ENCODE data around the gene COL5A1.

COL5A1 gene

GRCh38 chr9:134826336-134827285 is 185.0 kb downstream of the COL5A1 start:
- no peak for DNase-seq

DNA sequence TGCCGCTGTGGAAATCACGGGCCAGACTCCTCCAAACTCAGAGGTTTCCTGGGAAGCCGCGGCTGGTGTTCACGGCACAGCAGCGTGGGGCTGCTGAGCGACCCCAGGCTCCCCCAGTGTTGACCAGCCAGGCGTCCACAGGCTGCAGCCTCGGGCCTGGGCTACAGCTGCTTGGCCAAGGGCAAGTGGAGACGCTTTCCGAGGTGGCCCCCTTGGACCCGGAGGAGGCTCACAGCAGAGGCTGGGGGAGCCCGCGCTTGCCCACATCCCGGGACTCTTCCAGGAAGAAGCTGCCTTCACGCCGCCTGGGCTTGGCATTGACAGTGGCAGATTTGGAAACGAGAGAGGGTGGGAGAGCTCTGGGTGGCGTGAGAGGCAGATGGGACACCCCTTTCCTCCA is 186.0 kb downstream of the COL5A1 start:
- no peak for DNase-seq

DNA sequence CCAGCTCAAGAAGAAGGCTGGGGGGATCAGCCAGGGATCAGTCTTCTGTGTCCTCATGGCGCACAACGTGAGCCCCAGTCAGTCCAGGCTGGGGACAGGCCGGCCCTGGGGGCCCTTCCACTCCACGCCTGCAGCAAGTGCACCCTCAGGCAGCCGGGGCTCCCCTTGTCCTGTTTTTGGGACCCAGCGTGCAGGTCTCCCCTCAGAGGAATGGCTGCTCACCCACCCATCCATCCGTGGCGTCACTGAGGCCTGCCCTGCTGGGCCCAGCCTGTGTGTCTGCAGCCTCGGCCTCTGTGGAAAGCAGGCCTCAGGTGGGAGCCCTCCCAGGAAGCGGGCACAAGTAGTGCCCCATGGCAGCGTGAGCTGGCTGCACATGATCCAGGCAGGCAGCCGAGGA is 186.4 kb downstream of the COL5A1 start:
- DNase-seq, result no peak

- DNase-seq, result no peak
Observed at GRCh38 chr9:134828892-134829291, 187.3 kb downstream of the COL5A1 start.

- no peak for DNase-seq
Observed at GRCh38 chr9:134829356-134829937, 187.8 kb downstream of the COL5A1 start.

- DNase-seq, result no peak
Observed at GRCh38 chr9:134830126-134830525, 188.5 kb downstream of the COL5A1 start.

- DNase-seq, result no peak
Observed at GRCh38 chr9:134830926-134831720, 189.5 kb downstream of the COL5A1 start.

GRCh38 chr9:134832471-134832870 is 190.9 kb downstream of the COL5A1 start:
- DNase-seq, result no peak

DNA sequence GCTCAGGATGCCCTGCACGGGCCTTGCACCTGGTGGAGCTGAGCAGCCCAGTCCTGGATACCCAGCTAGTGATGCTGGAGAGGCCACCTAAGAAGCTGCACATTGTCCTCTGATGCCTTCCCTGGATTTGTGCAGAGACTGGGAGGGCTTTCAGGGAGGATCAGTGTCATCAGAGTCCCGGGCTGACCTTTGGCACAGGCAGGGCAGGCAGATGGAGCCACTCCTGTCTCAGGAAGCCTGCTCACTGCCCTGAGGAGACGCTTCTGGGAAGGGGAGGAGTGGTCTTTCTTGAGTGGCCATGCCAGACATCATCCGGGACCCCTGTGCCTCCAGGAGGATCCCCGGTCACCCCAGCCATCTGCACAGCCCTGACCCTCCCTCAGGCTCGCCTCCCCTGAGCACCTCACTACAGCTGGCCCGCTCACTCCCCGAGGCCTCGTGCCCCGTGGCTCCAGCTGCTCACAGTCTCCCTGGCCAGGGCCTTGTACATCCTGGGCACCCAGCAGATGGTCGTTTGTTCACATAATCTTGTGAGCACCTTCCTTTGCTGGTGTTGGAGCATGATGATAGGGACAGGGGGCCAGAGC is 191.8 kb downstream of the COL5A1 start:
- no peak for DNase-seq

DNA sequence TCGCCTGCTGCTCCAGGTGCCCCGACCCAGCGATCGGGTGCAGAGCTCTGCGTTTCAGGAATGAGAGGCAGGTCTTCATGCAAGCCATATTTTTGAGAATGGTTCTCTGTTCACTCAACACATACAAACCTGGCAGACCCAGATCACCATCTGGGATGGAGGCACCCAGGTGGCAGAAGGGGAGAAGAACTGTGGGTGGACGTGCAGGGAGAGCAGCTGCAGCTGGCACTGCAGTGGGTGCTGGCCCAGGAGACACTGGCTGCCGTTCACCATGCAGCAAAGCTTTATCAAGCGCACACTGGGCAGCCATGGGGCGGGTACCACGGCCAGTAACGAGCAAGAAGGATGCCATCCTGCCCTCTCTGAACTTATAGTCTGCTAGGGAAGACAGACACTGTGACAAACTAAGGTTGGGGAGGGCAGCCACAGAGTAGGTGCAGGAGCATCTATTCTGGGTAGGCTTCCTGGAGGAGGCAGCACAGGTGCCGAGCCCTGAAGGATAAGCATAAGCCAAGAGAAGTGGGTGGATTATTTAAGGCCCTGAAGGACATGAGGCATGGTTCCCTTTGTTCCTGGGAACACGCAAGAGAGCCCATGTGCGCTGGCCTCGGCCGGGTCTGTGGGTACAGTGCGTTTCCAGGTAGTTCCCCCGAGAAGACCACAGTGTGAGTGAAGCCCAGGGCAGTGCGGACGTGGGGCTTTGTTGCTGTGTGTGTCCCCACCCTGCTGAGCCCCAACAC is 192.8 kb downstream of the COL5A1 start:
- no peak for DNase-seq

DNA sequence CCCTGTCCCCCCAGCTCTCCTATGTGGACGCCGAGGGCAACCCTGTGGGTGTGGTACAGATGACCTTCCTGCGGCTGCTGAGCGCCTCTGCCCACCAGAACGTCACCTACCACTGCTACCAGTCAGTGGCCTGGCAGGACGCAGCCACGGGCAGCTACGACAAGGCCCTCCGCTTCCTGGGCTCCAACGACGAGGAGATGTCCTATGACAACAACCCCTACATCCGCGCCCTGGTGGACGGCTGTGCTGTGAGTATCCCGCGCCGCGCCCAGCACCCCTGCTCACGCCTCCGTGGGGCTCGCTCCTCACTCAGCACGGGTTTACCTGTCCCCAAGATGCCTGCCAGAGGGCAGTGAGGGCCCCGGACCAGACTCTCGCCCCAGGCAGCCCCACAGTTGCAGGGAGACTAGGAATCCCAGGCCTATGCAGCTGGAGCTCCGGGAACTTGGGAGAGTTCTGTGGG is 193.4 kb downstream of the COL5A1 start:
- DNase-seq, result no peak

GRCh38 chr9:134835448-134835847 is 193.8 kb downstream of the COL5A1 start:
- DNase-seq, result no peak

- no peak for DNase-seq
Observed at GRCh38 chr9:134835987-134836386, 194.4 kb downstream of the COL5A1 start.

GRCh38 chr9:134836406-134836970 is 194.9 kb downstream of the COL5A1 start:
- DNase-seq, result no peak

GRCh38 chr9:134837529-134837928 is 195.9 kb downstream of the COL5A1 start:
- no peak for DNase-seq

- no peak for DNase-seq
Observed at GRCh38 chr9:134838651-134839454, 197.2 kb downstream of the COL5A1 start.

DNA sequence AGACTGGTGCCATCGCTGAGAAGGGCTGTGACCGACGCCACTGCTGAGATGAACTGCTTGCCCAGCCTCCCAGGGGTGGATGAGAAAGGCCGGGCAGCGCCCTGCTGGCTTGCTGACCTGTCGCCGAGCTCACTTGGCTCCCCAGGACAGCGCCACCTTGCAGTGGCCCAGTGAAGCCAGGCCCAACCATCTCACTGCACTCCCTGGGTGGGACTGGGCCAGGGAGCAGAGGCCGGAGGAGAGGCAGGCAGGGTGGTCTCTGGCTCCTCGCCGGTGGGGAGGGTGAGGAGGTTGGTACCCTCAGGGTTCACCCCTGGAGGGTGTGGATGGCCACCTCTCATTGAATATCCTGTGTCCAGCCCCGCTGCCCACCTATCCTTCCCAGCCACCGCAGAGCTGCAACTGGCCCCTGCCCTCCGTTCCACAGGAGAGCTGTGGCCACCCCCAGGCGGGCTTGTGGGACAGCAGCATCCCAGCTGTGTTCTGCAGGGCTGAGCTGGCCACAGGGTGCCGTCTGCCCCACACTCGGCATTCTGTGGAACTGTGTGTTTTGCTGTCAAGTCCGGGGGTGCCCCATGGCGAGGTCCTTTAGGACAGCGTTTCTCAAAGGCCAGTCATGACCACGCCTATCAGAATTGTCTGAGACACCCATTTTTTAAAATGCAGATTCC is 198.0 kb downstream of the COL5A1 start:
- DNase-seq, result no peak

- DNase-seq, result no peak
Observed at GRCh38 chr9:134840511-134840910, 198.9 kb downstream of the COL5A1 start.

DNA sequence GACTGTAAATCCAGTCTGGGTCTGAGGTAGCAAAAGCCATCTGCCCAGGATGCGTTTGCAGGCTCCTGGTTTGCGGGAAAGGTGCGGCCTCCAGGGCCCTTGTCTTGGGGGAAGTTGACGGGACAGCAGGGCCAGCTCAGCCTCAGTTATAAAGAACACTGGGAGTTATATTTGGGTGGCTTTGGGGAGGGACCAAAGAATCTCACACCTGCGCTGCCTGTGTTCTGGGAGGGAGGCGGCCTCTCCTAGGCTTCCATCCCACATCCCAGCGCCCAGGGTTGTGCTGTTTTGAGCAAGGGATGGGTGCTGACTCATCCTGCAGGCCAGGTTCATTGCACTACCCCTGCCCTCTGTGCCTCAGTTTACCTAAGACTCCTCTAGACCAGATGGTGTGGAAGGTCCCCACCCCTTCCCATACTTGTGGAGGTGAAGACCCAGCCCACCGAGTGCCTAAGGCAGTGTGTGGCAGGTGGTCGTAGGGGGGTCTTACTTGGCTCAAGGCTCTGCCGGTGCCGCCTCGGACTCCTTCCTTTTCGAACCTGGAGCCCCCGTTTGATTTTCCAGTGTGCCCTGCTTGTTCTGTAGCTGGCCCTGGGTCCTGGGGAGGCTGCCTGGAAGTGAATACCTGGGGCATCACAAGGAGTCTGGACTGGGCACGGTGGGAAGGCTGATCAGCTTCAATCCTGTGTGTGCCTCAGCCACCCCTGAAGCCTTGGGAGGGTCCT is 199.7 kb downstream of the COL5A1 start:
- DNase-seq, result no peak

- no peak for DNase-seq
Observed at GRCh38 chr9:134842321-134842720, 200.7 kb downstream of the COL5A1 start.

Measured in activated T-cell treated with anti-CD3 and anti-CD28 coated beads, Interleukin-2, amount 50 U/mL, for 1 hour (primary cell).